H9 (cell line): Measurements from ENCODE around the gene HLA-DQA1. TPM values are rescaled to one million over a fixed set of nuclear protein-coding genes. Genes with fewer than 3 reads are reported as not detected.

Experiments used
- DNase-seq: peaks from one replicate; pipeline ENCODE4 v3.0.0-alpha.2; 2017
- H2AFZ ChIP-seq: one replicate; pipeline ENCODE4 v1.6.1; 2013; ENCODE audit warnings: mild to moderate bottlenecking, low read length, control low read depth, moderate library complexity
- H2AK5ac ChIP-seq: 2 replicates; pipeline ENCODE4 v1.6.1; 2013; ENCODE audit warnings: low read length, control low read depth, mixed read lengths; ENCODE audit not compliant: insufficient read length
- H2BK120ac ChIP-seq: one replicate; pipeline ENCODE4 v1.6.1; 2013; ENCODE audit warnings: low read depth, mild to moderate bottlenecking, low read length, control low read depth, inconsistent platforms; ENCODE audit not compliant: poor library complexity, severe bottlenecking
- H2BK12ac ChIP-seq: 2 replicates; pipeline ENCODE4 v1.6.1; 2013; ENCODE audit warnings: low read length, control low read depth, mixed read lengths, low read depth; ENCODE audit not compliant: insufficient read length
- H2BK15ac ChIP-seq: 2 replicates; pipeline ENCODE4 v1.6.1; 2013; ENCODE audit warnings: low read depth, low read length, control low read depth
- H2BK20ac ChIP-seq: one replicate; pipeline ENCODE4 v1.6.1; 2013; ENCODE audit warnings: low read depth, mild to moderate bottlenecking, low read length, control low read depth, inconsistent platforms; ENCODE audit not compliant: poor library complexity, severe bottlenecking
- H2BK5ac ChIP-seq: 2 replicates; pipeline ENCODE4 v1.6.1; 2013; ENCODE audit warnings: low read length, control low read depth, mixed read lengths; ENCODE audit not compliant: insufficient read length
- H3K14ac ChIP-seq: 2 replicates; pipeline ENCODE4 v1.6.1; 2013; ENCODE audit warnings: low read length, control low read depth; ENCODE audit not compliant: insufficient read depth
- H3K18ac ChIP-seq: 2 replicates; pipeline ENCODE4 v1.6.1; 2013; ENCODE audit warnings: low read depth, mild to moderate bottlenecking, mixed read lengths, low read length, control low read depth; ENCODE audit not compliant: insufficient read length
- H3K23ac ChIP-seq: 2 replicates; pipeline ENCODE4 v1.6.1; 2013; ENCODE audit warnings: low read length, control low read depth, mixed read lengths, low read depth; ENCODE audit not compliant: insufficient read length
- H3K23me2 ChIP-seq: 2 replicates; pipeline ENCODE4 v1.6.1; 2013; ENCODE audit warnings: low read depth, mild to moderate bottlenecking, mixed read lengths, low read length, control low read depth; ENCODE audit not compliant: insufficient read length, poor library complexity, severe bottlenecking
- H3K27ac ChIP-seq: 2 replicates; pipeline ENCODE4 v1.5.1; 2013; ENCODE audit warnings: low read length, control low read depth, mixed read lengths, low read depth; ENCODE audit not compliant: insufficient read length
- H3K27me3 ChIP-seq: 2 replicates; pipeline ENCODE4 v1.6.1; 2013; ENCODE audit warnings: low read length, control low read depth, inconsistent platforms; ENCODE audit not compliant: insufficient read depth
- H3K4ac ChIP-seq: 2 replicates; pipeline ENCODE4 v1.6.1; 2013; ENCODE audit warnings: low read depth, mild to moderate bottlenecking, control low read depth, inconsistent platforms, low read length, moderate library complexity
- H3K4me1 ChIP-seq: 2 replicates; pipeline ENCODE4 v1.6.1; 2013; ENCODE audit warnings: low read length, control low read depth, inconsistent platforms; ENCODE audit not compliant: insufficient read depth
- H3K4me2 ChIP-seq: 2 replicates; pipeline ENCODE4 v1.6.1; 2013; ENCODE audit warnings: low read length, control low read depth, mixed read lengths; ENCODE audit not compliant: insufficient read length, insufficient read depth
- H3K56ac ChIP-seq: 2 replicates; pipeline ENCODE4 v1.6.1; 2013; ENCODE audit warnings: low read depth, mild to moderate bottlenecking, mixed read lengths, low read length, control low read depth; ENCODE audit not compliant: insufficient read length
- H3K79me1 ChIP-seq: 2 replicates; pipeline ENCODE4 v1.6.1; 2013; ENCODE audit warnings: low read depth, mild to moderate bottlenecking, moderate library complexity, low read length, control low read depth, inconsistent platforms; ENCODE audit not compliant: insufficient read depth, poor library complexity, severe bottlenecking
- H3K79me2 ChIP-seq: 2 replicates; pipeline ENCODE4 v1.6.1; 2013; ENCODE audit warnings: low read length, control low read depth, inconsistent platforms; ENCODE audit not compliant: insufficient read depth
- H3K9ac ChIP-seq: 2 replicates; pipeline ENCODE4 v1.6.1; 2013; ENCODE audit warnings: low read length, control low read depth, mixed read lengths; ENCODE audit not compliant: insufficient read length; ENCODE audit errors: extremely low read depth
- H3K9me3 ChIP-seq: one replicate; pipeline ENCODE4 v1.6.1; 2013; ENCODE audit warnings: low read depth, low read length, inconsistent platforms; ENCODE audit not compliant: control insufficient read depth
- H3T11ph ChIP-seq: one replicate; pipeline ENCODE4 v1.6.1; 2013; ENCODE audit warnings: mild to moderate bottlenecking, low read length, control low read depth, inconsistent platforms
- H4K20me1 ChIP-seq: one replicate; pipeline ENCODE4 v1.6.1; 2013; ENCODE audit not compliant: control insufficient read depth, insufficient read length, insufficient read depth
- H4K5ac ChIP-seq: 2 replicates; pipeline ENCODE4 v1.6.1; 2013; ENCODE audit warnings: low read depth, mild to moderate bottlenecking, mixed read lengths, low read length, control low read depth; ENCODE audit not compliant: insufficient read length
- H4K8ac ChIP-seq: replicated peaks from 2 replicates; pipeline ENCODE4 v1.6.1; 2013; ENCODE audit warnings: low read length, control low read depth, mixed read lengths, low read depth; ENCODE audit not compliant: insufficient read length
- H4K91ac ChIP-seq: 2 replicates; pipeline ENCODE4 v1.6.1; 2013; ENCODE audit warnings: low read depth, mild to moderate bottlenecking, moderate library complexity, mixed read lengths, low read length, control low read depth; ENCODE audit not compliant: insufficient read length
- H3K27ac Mint-ChIP-seq, 3 experiments: 2 replicates in 2 of 3; 3 replicates in 1 of 3; pipeline ENCODE4 v1.8.0; 2020 to 2021; ENCODE audit warnings: mixed read lengths in 3 of 3, mild to moderate bottlenecking in 1 of 3, moderate library complexity in 1 of 3
- H3K27me3 Mint-ChIP-seq: 2 replicates; pipeline ENCODE4 v1.8.0; 2021; ENCODE audit warnings: low read depth, mild to moderate bottlenecking, moderate library complexity, mixed read lengths
- H3K36me3 Mint-ChIP-seq, 3 experiments: 2 replicates in 2 of 3; 3 replicates in 1 of 3; pipeline ENCODE4 v1.8.0; 2020 to 2021; ENCODE audit warnings: low read depth in 3 of 3, mixed read lengths in 3 of 3; ENCODE audit not compliant: insufficient read depth in 1 of 3
- H3K4me1 Mint-ChIP-seq, 2 experiments: 2 replicates each; pipeline ENCODE4 v1.8.0; 2020; ENCODE audit warnings: mixed read lengths in 2 of 2
- H3K4me3 Mint-ChIP-seq, 2 experiments: 2 replicates in 1 of 2; 3 replicates in 1 of 2; pipeline ENCODE4 v1.8.0; 2020 to 2021; ENCODE audit warnings: mild to moderate bottlenecking in 2 of 2, mixed read lengths in 2 of 2, moderate library complexity in 1 of 2
- H3K9me3 Mint-ChIP-seq, 2 experiments: 2 replicates in 1 of 2; 3 replicates in 1 of 2; pipeline ENCODE4 v1.8.0; 2020; ENCODE audit warnings: mild to moderate bottlenecking in 2 of 2, mixed read lengths in 2 of 2, moderate library complexity in 1 of 2
- CTCF ChIP-seq: fragments of 200-600 bp; sonication (generic); conservative IDR thresholded peaks from 3 replicates; pipeline ENCODE4 v1.8.0; 2021; ENCODE audit warnings: antibody characterized with exemption, mild to moderate bottlenecking
- WGBS: extraction: QIAGEN DNeasy Blood & Tissue Kit; methylation state at CpG from one replicate; pipeline ENCODE4 v1.1.7; 2013; ENCODE audit warnings: missing lambda C conversion rate, low lambda C conversion rate, mixed read lengths; ENCODE audit not compliant: insufficient read length; ENCODE audit errors: extremely low coverage; 5-methylcytosine and 5-hydroxymethylcytosine counted together
- total RNA-seq: library from RNA; stranded (reverse); gene quantifications from 2 replicates; pipeline ENCODE4 v1.2.1, GENCODE V29; 2021

The HLA-DQA1 gene
- total RNA-seq, 1 experiment from 2014 or later = 1.7 TPM

GRCh38 chr6:32624565-32624964 lies 12.6 kb upstream of the HLA-DQA1 start:
- no peak for TF ChIP-seq CTCF
- no peak overlapping the region for H4K5ac ChIP-seq
- no peak overlapping the region for H4K91ac ChIP-seq
- H3K4me3 Mint-ChIP-seq = no peak overlapping the region
- no peaks in the 10 kb centered on the region for H3K27me3 Mint-ChIP-seq
- peaks cover 8 to 14% of the 10 kb centered on the region in 2 experiments for H3K4me1 Mint-ChIP-seq
- no peaks in the 10 kb centered on the region for H4K20me1 ChIP-seq
- H3K4me1 ChIP-seq = no peaks in the 10 kb centered on the region; the same call in 1 of the 2 replicates
- H3K56ac ChIP-seq = no peak overlapping the region
- no peak overlapping the region for H3T11ph ChIP-seq
- H3K23me2 ChIP-seq = no peaks in the 10 kb centered on the region
- no peak overlapping the region for H3K14ac ChIP-seq
- no peak overlapping the region for H3K9ac ChIP-seq
- H3K79me2 ChIP-seq = no peaks in the 10 kb centered on the region
- no peak overlapping the region for H4K8ac ChIP-seq
- H3K4ac ChIP-seq = no peak overlapping the region
- no peak overlapping the region for H2BK5ac ChIP-seq
- no peak overlapping the region for H3K27ac Mint-ChIP-seq
- no peak overlapping the region for H2BK120ac ChIP-seq
- H2BK15ac ChIP-seq = no peak overlapping the region
- WGBS = no CpG with 5 or more reads among the region's 3 CpGs
- H3K18ac ChIP-seq = no peak overlapping the region
- no peaks in the 10 kb centered on the region for H3K9me3 ChIP-seq
- H2BK20ac ChIP-seq = no peak overlapping the region
- no peaks in the 10 kb centered on the region for H3K79me1 ChIP-seq
- no peak overlapping the region for H3K4me2 ChIP-seq
- no peak overlapping the region for H2BK12ac ChIP-seq
- no peak overlapping the region for H3K23ac ChIP-seq
- no peak for DNase-seq
- no peak overlapping the region for H3K27ac ChIP-seq
- H3K9me3 Mint-ChIP-seq = no peaks in the 10 kb centered on the region
- H2AFZ ChIP-seq = no peak overlapping the region
- no peaks in the 10 kb centered on the region for H3K36me3 Mint-ChIP-seq
- no peak overlapping the region for H2AK5ac ChIP-seq
- H3K27me3 ChIP-seq = no peaks in the 10 kb centered on the region
